GM19452 (cell line): ENCODE results near the gene LTF.
"Not testable (repeated sequence)": the region's sequence is repeated elsewhere in the genome, so short reads cannot be mapped to it uniquely, and the experiment has no call there.

Experiments used
- ATAC-seq: cut with Tn5 transposase; IDR thresholded peaks from one replicate; pipeline ENCODE4 v1.9.1; 2021; ENCODE audit not compliant: unreplicated experiment

LTF gene

GRCh38 chr3:46398186-46398955 lies 66.3 kb downstream of the LTF start:
- no peak for ATAC-seq

GRCh38 chr3:46397111-46397510 lies 67.6 kb downstream of the LTF start:
- no peak for ATAC-seq

- no peak for ATAC-seq
Observed at GRCh38 chr3:46395766-46396530, 68.8 kb downstream of the LTF start.

GRCh38 chr3:46395210-46395661 lies 69.5 kb downstream of the LTF start:
- ATAC-seq: no peak

- no peak for ATAC-seq
Observed at GRCh38 chr3:46393554-46394434, 70.9 kb downstream of the LTF start.

GRCh38 chr3:46393011-46393410 lies 71.7 kb downstream of the LTF start:
- ATAC-seq: no peak

- ATAC-seq: not testable (repeated sequence)
Observed at GRCh38 chr3:46391526-46391925, 73.2 kb downstream of the LTF start.

GRCh38 chr3:46389306-46389705 lies 75.4 kb downstream of the LTF start:
- no peak for ATAC-seq

GRCh38 chr3:46388847-46389246 lies 75.9 kb downstream of the LTF start:
- ATAC-seq: not testable (repeated sequence)

- ATAC-seq: no peak
Observed at GRCh38 chr3:46386205-46386604, 78.5 kb downstream of the LTF start.
